H9 (cell line): Measurements from ENCODE around the gene SIAH2. TPM values are rescaled to one million over a fixed set of nuclear protein-coding genes. Genes with fewer than 3 reads are reported as not detected.

Source experiments
- DNase-seq: peaks from one replicate; pipeline ENCODE4 v3.0.0-alpha.2; 2017
- H2AFZ ChIP-seq: one replicate; pipeline ENCODE4 v1.6.1; 2013; ENCODE audit warnings: mild to moderate bottlenecking, low read length, control low read depth, moderate library complexity
- H2AK5ac ChIP-seq: 2 replicates; pipeline ENCODE4 v1.6.1; 2013; ENCODE audit warnings: low read length, control low read depth, mixed read lengths; ENCODE audit not compliant: insufficient read length
- H2BK120ac ChIP-seq: one replicate; pipeline ENCODE4 v1.6.1; 2013; ENCODE audit warnings: low read depth, mild to moderate bottlenecking, low read length, control low read depth, inconsistent platforms; ENCODE audit not compliant: poor library complexity, severe bottlenecking
- H2BK12ac ChIP-seq: 2 replicates; pipeline ENCODE4 v1.6.1; 2013; ENCODE audit warnings: low read length, control low read depth, mixed read lengths, low read depth; ENCODE audit not compliant: insufficient read length
- H2BK15ac ChIP-seq: 2 replicates; pipeline ENCODE4 v1.6.1; 2013; ENCODE audit warnings: low read depth, low read length, control low read depth
- H2BK20ac ChIP-seq: one replicate; pipeline ENCODE4 v1.6.1; 2013; ENCODE audit warnings: low read depth, mild to moderate bottlenecking, low read length, control low read depth, inconsistent platforms; ENCODE audit not compliant: poor library complexity, severe bottlenecking
- H2BK5ac ChIP-seq: 2 replicates; pipeline ENCODE4 v1.6.1; 2013; ENCODE audit warnings: low read length, control low read depth, mixed read lengths; ENCODE audit not compliant: insufficient read length
- H3K14ac ChIP-seq: 2 replicates; pipeline ENCODE4 v1.6.1; 2013; ENCODE audit warnings: low read length, control low read depth; ENCODE audit not compliant: insufficient read depth
- H3K18ac ChIP-seq: 2 replicates; pipeline ENCODE4 v1.6.1; 2013; ENCODE audit warnings: low read depth, mild to moderate bottlenecking, mixed read lengths, low read length, control low read depth; ENCODE audit not compliant: insufficient read length
- H3K23ac ChIP-seq: 2 replicates; pipeline ENCODE4 v1.6.1; 2013; ENCODE audit warnings: low read length, control low read depth, mixed read lengths, low read depth; ENCODE audit not compliant: insufficient read length
- H3K23me2 ChIP-seq: 2 replicates; pipeline ENCODE4 v1.6.1; 2013; ENCODE audit warnings: low read depth, mild to moderate bottlenecking, mixed read lengths, low read length, control low read depth; ENCODE audit not compliant: insufficient read length, poor library complexity, severe bottlenecking
- H3K27ac ChIP-seq: 2 replicates; pipeline ENCODE4 v1.5.1; 2013; ENCODE audit warnings: low read length, control low read depth, mixed read lengths, low read depth; ENCODE audit not compliant: insufficient read length
- H3K27me3 ChIP-seq: 2 replicates; pipeline ENCODE4 v1.6.1; 2013; ENCODE audit warnings: low read length, control low read depth, inconsistent platforms; ENCODE audit not compliant: insufficient read depth
- H3K4ac ChIP-seq: 2 replicates; pipeline ENCODE4 v1.6.1; 2013; ENCODE audit warnings: low read depth, mild to moderate bottlenecking, control low read depth, inconsistent platforms, low read length, moderate library complexity
- H3K4me1 ChIP-seq: 2 replicates; pipeline ENCODE4 v1.6.1; 2013; ENCODE audit warnings: low read length, control low read depth, inconsistent platforms; ENCODE audit not compliant: insufficient read depth
- H3K4me2 ChIP-seq: 2 replicates; pipeline ENCODE4 v1.6.1; 2013; ENCODE audit warnings: low read length, control low read depth, mixed read lengths; ENCODE audit not compliant: insufficient read length, insufficient read depth
- H3K56ac ChIP-seq: 2 replicates; pipeline ENCODE4 v1.6.1; 2013; ENCODE audit warnings: low read depth, mild to moderate bottlenecking, mixed read lengths, low read length, control low read depth; ENCODE audit not compliant: insufficient read length
- H3K79me1 ChIP-seq: 2 replicates; pipeline ENCODE4 v1.6.1; 2013; ENCODE audit warnings: low read depth, mild to moderate bottlenecking, moderate library complexity, low read length, control low read depth, inconsistent platforms; ENCODE audit not compliant: insufficient read depth, poor library complexity, severe bottlenecking
- H3K79me2 ChIP-seq: 2 replicates; pipeline ENCODE4 v1.6.1; 2013; ENCODE audit warnings: low read length, control low read depth, inconsistent platforms; ENCODE audit not compliant: insufficient read depth
- H3K9ac ChIP-seq: 2 replicates; pipeline ENCODE4 v1.6.1; 2013; ENCODE audit warnings: low read length, control low read depth, mixed read lengths; ENCODE audit not compliant: insufficient read length; ENCODE audit errors: extremely low read depth
- H3K9me3 ChIP-seq: one replicate; pipeline ENCODE4 v1.6.1; 2013; ENCODE audit warnings: low read depth, low read length, inconsistent platforms; ENCODE audit not compliant: control insufficient read depth
- H3T11ph ChIP-seq: one replicate; pipeline ENCODE4 v1.6.1; 2013; ENCODE audit warnings: mild to moderate bottlenecking, low read length, control low read depth, inconsistent platforms
- H4K20me1 ChIP-seq: one replicate; pipeline ENCODE4 v1.6.1; 2013; ENCODE audit not compliant: control insufficient read depth, insufficient read length, insufficient read depth
- H4K5ac ChIP-seq: 2 replicates; pipeline ENCODE4 v1.6.1; 2013; ENCODE audit warnings: low read depth, mild to moderate bottlenecking, mixed read lengths, low read length, control low read depth; ENCODE audit not compliant: insufficient read length
- H4K8ac ChIP-seq: replicated peaks from 2 replicates; pipeline ENCODE4 v1.6.1; 2013; ENCODE audit warnings: low read length, control low read depth, mixed read lengths, low read depth; ENCODE audit not compliant: insufficient read length
- H4K91ac ChIP-seq: 2 replicates; pipeline ENCODE4 v1.6.1; 2013; ENCODE audit warnings: low read depth, mild to moderate bottlenecking, moderate library complexity, mixed read lengths, low read length, control low read depth; ENCODE audit not compliant: insufficient read length
- H3K27ac Mint-ChIP-seq, 3 experiments: 2 replicates in 2 of 3; 3 replicates in 1 of 3; pipeline ENCODE4 v1.8.0; 2020 to 2021; ENCODE audit warnings: mixed read lengths in 3 of 3, mild to moderate bottlenecking in 1 of 3, moderate library complexity in 1 of 3
- H3K27me3 Mint-ChIP-seq: 2 replicates; pipeline ENCODE4 v1.8.0; 2021; ENCODE audit warnings: low read depth, mild to moderate bottlenecking, moderate library complexity, mixed read lengths
- H3K36me3 Mint-ChIP-seq, 3 experiments: 2 replicates in 2 of 3; 3 replicates in 1 of 3; pipeline ENCODE4 v1.8.0; 2020 to 2021; ENCODE audit warnings: low read depth in 3 of 3, mixed read lengths in 3 of 3; ENCODE audit not compliant: insufficient read depth in 1 of 3
- H3K4me1 Mint-ChIP-seq, 2 experiments: 2 replicates each; pipeline ENCODE4 v1.8.0; 2020; ENCODE audit warnings: mixed read lengths in 2 of 2
- H3K4me3 Mint-ChIP-seq, 2 experiments: 2 replicates in 1 of 2; 3 replicates in 1 of 2; pipeline ENCODE4 v1.8.0; 2020 to 2021; ENCODE audit warnings: mild to moderate bottlenecking in 2 of 2, mixed read lengths in 2 of 2, moderate library complexity in 1 of 2
- H3K9me3 Mint-ChIP-seq, 2 experiments: 2 replicates in 1 of 2; 3 replicates in 1 of 2; pipeline ENCODE4 v1.8.0; 2020; ENCODE audit warnings: mild to moderate bottlenecking in 2 of 2, mixed read lengths in 2 of 2, moderate library complexity in 1 of 2
- CTCF ChIP-seq: fragments of 200-600 bp; sonication (generic); conservative IDR thresholded peaks from 3 replicates; pipeline ENCODE4 v1.8.0; 2021; ENCODE audit warnings: antibody characterized with exemption, mild to moderate bottlenecking
- WGBS: extraction: QIAGEN DNeasy Blood & Tissue Kit; methylation state at CpG from one replicate; pipeline ENCODE4 v1.1.7; 2013; ENCODE audit warnings: missing lambda C conversion rate, low lambda C conversion rate, mixed read lengths; ENCODE audit not compliant: insufficient read length; ENCODE audit errors: extremely low coverage; 5-methylcytosine and 5-hydroxymethylcytosine counted together
- total RNA-seq: library from RNA; stranded (reverse); gene quantifications from 2 replicates; pipeline ENCODE4 v1.2.1, GENCODE V29; 2021

SIAH2 gene
- total RNA-seq, 1 experiment from 2014 or later: 17.4 TPM

GRCh38 chr3:150742141-150742523 lies 20.8 kb downstream of the SIAH2 start:
- no peak overlapping the region for H3T11ph ChIP-seq
- no peak overlapping the region for H2BK20ac ChIP-seq
- DNase-seq: no peak
- no peak for TF ChIP-seq CTCF
- no peaks in the 10 kb centered on the region for H3K9me3 ChIP-seq
- no peak overlapping the region for H3K18ac ChIP-seq
- H4K91ac ChIP-seq: no peak overlapping the region
- H3K4me1 Mint-ChIP-seq: peaks cover 25 to 28% of the 10 kb centered on the region in 2 experiments
- H3K4me3 Mint-ChIP-seq: no peak overlapping the region
- no peak overlapping the region for H2AFZ ChIP-seq
- H2BK120ac ChIP-seq: no peak overlapping the region
- H2AK5ac ChIP-seq: no peak overlapping the region
- H3K14ac ChIP-seq: no peak overlapping the region; the same call in 1 of the 2 replicates
- no CpG with 5 or more reads among the region's 15 CpGs for WGBS
- H3K9me3 Mint-ChIP-seq: no peaks in the 10 kb centered on the region
- H2BK12ac ChIP-seq: no peak overlapping the region
- no peak overlapping the region for H3K23ac ChIP-seq
- H3K23me2 ChIP-seq: no peaks in the 10 kb centered on the region
- no peaks in the 10 kb centered on the region for H3K27me3 ChIP-seq
- no peak overlapping the region for H2BK5ac ChIP-seq
- no peak overlapping the region for H3K27ac Mint-ChIP-seq
- no peak overlapping the region for H4K8ac ChIP-seq
- H2BK15ac ChIP-seq: no peak overlapping the region
- H3K4me1 ChIP-seq: no peaks in the 10 kb centered on the region
- H3K27me3 Mint-ChIP-seq: no peaks in the 10 kb centered on the region
- H3K56ac ChIP-seq: no peak overlapping the region
- no peak overlapping the region for H3K27ac ChIP-seq
- peaks cover 0 to 4% (median 4%) of the 10 kb centered on the region in 3 experiments; a peak in 4 of 7 replicates for H3K36me3 Mint-ChIP-seq
- no peak overlapping the region for H3K4ac ChIP-seq
- no peaks in the 10 kb centered on the region for H3K79me1 ChIP-seq
- no peaks in the 10 kb centered on the region; the same call in 1 of the 2 replicates for H3K79me2 ChIP-seq
- H4K20me1 ChIP-seq: no peaks in the 10 kb centered on the region
- H3K9ac ChIP-seq: no peak overlapping the region
- no peak overlapping the region for H3K4me2 ChIP-seq
- H4K5ac ChIP-seq: no peak overlapping the region
